ENCODE data around the gene THG1L. TPM values are rescaled to one million over a fixed set of nuclear protein-coding genes. Genes with fewer than 3 reads are reported as not detected.

The THG1L gene
- total and polyA plus RNA-seq, 2 donors (not counting 1 experiment from before 2014, with no cell fraction given) = 5.1 to 14.6 TPM

- Histone ChIP-seq H3K9ac (ENCODE audit: low read length) (no peak overlapping the region), H2AFZ (ENCODE audit: insufficient read depth, low read depth, low read length, poor library complexity, severe bottlenecking) (no peak overlapping the region), H4K20me1 (ENCODE audit: control insufficient read depth, insufficient read depth, low read length, poor library complexity, severe bottlenecking) (no peaks in the 10 kb centered on the region), H3K4me2 (replicated peaks; ENCODE audit: low read depth, low read length, poor library complexity, severe bottlenecking) (no peak overlapping the region), H3K9me3 (ENCODE audit: control extremely low read depth in 1 of 3, control insufficient read depth in 2 of 3, insufficient read depth in 1 of 3, low read length in 2 of 3) (peaks cover 0 to 5% (median 4%) of the 10 kb centered on the region in 3 donors), H3K27me3 (replicated peaks in 1 of 4; ENCODE audit: control extremely low read depth in 1 of 4, control insufficient read depth in 3 of 4, insufficient read depth in 4 of 4, low read length in 3 of 4) (no peaks in the 10 kb centered on the region), H3K79me2 (ENCODE audit: control insufficient read depth, insufficient read depth, low read length) (no peaks in the 10 kb centered on the region), H3K36me3 (replicated peaks in 1 of 2; ENCODE audit: control extremely low read depth in 1 of 2, control insufficient read depth in 1 of 2, extremely low read depth in 1 of 2, insufficient read depth in 2 of 2, low read length in 1 of 2) (no peaks in the 10 kb centered on the region), H3K4me1 (ENCODE audit: control insufficient read depth in 2 of 2, insufficient read depth in 2 of 2, low read length in 2 of 2) (peaks cover 0 to 4% of the 10 kb centered on the region in 2 donors), H3K4me3 (ENCODE audit: control extremely low read depth in 1 of 5, extremely low read depth in 1 of 5, insufficient read depth in 1 of 5, low read depth in 2 of 5, low read length in 4 of 5) (no peak overlapping the region), H3K27ac (ENCODE audit: low read length in 2 of 2) (no peak overlapping the region)
- Mint-ChIP-seq H3K4me1 (no peaks in the 10 kb centered on the region), H3K27me3 (no peaks in the 10 kb centered on the region), H3K4me3 (no peak overlapping the region), H3K9me3 (ENCODE audit: insufficient read depth) (no peaks in the 10 kb centered on the region), H3K27ac (no peak overlapping the region)
- no CpG with 5 or more reads among the region's 1 CpG for WGBS (ENCODE audit: insufficient coverage)
- no peak for TF ChIP-seq EZH2 (IDR thresholded peaks at IDR 0.05; ENCODE audit: borderline replicate concordance, insufficient read depth, low read depth, low read length, poor library complexity, severe bottlenecking)
- ChIA-PET POLR2A (no interaction called here), CTCF (interaction anchor here (2.8 kb wide), 1 partner anchor 7 kb away, joined by 10 read pairs; no protein-coding TSS in a partner anchor)
- ATAC-seq (ENCODE audit: low read depth) (no peak), DNase-seq (no peak)
- intact Hi-C loops (cut with micrococcal nuclease) = no loop called here
Observed at GRCh38 chr5:157766902-157767301, 35.7 kb downstream of the THG1L start.

GRCh38 chr5:157767689-157768088 lies 36.5 kb downstream of the THG1L start:
- Histone ChIP-seq H3K4me3 (ENCODE audit: control extremely low read depth in 1 of 5, extremely low read depth in 1 of 5, insufficient read depth in 1 of 5, low read depth in 2 of 5, low read length in 4 of 5) (no peak overlapping the region), H3K79me2 (ENCODE audit: control insufficient read depth, insufficient read depth, low read length) (no peaks in the 10 kb centered on the region), H3K36me3 (replicated peaks in 1 of 2; ENCODE audit: control extremely low read depth in 1 of 2, control insufficient read depth in 1 of 2, extremely low read depth in 1 of 2, insufficient read depth in 2 of 2, low read length in 1 of 2) (no peaks in the 10 kb centered on the region), H3K4me1 (ENCODE audit: control insufficient read depth in 2 of 2, insufficient read depth in 2 of 2, low read length in 2 of 2) (no peaks in the 10 kb centered on the region), H3K27ac (ENCODE audit: low read length in 2 of 2) (no peak overlapping the region), H4K20me1 (ENCODE audit: control insufficient read depth, insufficient read depth, low read length, poor library complexity, severe bottlenecking) (no peaks in the 10 kb centered on the region), H2AFZ (ENCODE audit: insufficient read depth, low read depth, low read length, poor library complexity, severe bottlenecking) (no peak overlapping the region), H3K4me2 (replicated peaks; ENCODE audit: low read depth, low read length, poor library complexity, severe bottlenecking) (no peak overlapping the region), H3K27me3 (replicated peaks in 1 of 4; ENCODE audit: control extremely low read depth in 1 of 4, control insufficient read depth in 3 of 4, insufficient read depth in 4 of 4, low read length in 3 of 4) (no peaks in the 10 kb centered on the region), H3K9me3 (ENCODE audit: control extremely low read depth in 1 of 3, control insufficient read depth in 2 of 3, insufficient read depth in 1 of 3, low read length in 2 of 3) (peaks cover 0 to 5% (median 4%) of the 10 kb centered on the region in 3 donors), H3K9ac (ENCODE audit: low read length) (no peak overlapping the region)
- DNase-seq (no peak), ATAC-seq (ENCODE audit: low read depth) (no peak)
- intact Hi-C loops (cut with micrococcal nuclease) = no loop called here
- no peak overlapping the region for H3K4me3 Mint-ChIP-seq
- H3K9me3 Mint-ChIP-seq (ENCODE audit: insufficient read depth) = no peaks in the 10 kb centered on the region
- CTCF ChIA-PET = interaction anchor here (0.6 to 2.8 kb wide), 2 partner anchors 8 kb away, joined by 5 to 10 read pairs; no protein-coding TSS in a partner anchor
- POLR2A ChIA-PET = no interaction called here
- TF ChIP-seq EZH2 (IDR thresholded peaks at IDR 0.05; ENCODE audit: borderline replicate concordance, insufficient read depth, low read depth, low read length, poor library complexity, severe bottlenecking) (no peak), CTCF (IDR thresholded peaks at IDR 0.05) (no peak)
- 78% methylated on average over 3 of the region's 3 CpGs for WGBS (ENCODE audit: insufficient coverage)
- peaks cover 1% of the 10 kb centered on the region for H3K4me1 Mint-ChIP-seq
- no peak overlapping the region for H3K27ac Mint-ChIP-seq
- H3K27me3 Mint-ChIP-seq = no peaks in the 10 kb centered on the region

All from B cell (primary cell).